DOHH2 (cell line): ENCODE data around the gene RCVRN.

ENCODE experiments used
- H3F3A ChIP-seq: fragments of 200-600 bp; sonication (generic), shearing (Covaris generic); 2 replicates; pipeline ENCODE4 v1.6.0; 2016; ENCODE audit warnings: antibody characterized with exemption, mild to moderate bottlenecking; ENCODE audit not compliant: control insufficient read depth, insufficient read depth
- H3K27ac ChIP-seq: fragments of 200-600 bp; sonication (generic); 2 replicates; pipeline ENCODE4 v1.5.1; 2014; ENCODE audit warnings: low read depth, mild to moderate bottlenecking, low read length, moderate library complexity
- H3K27me3 ChIP-seq: fragments of 200-600 bp; sonication (generic); 2 replicates; pipeline ENCODE4 v1.6.1; 2014; ENCODE audit warnings: mild to moderate bottlenecking, low read length, mixed read lengths; ENCODE audit not compliant: control insufficient read depth
- H3K36me3 ChIP-seq: fragments of 200-600 bp; sonication (generic); 2 replicates; pipeline ENCODE4 v1.6.1; 2014; ENCODE audit warnings: mild to moderate bottlenecking, low read length, moderate library complexity, mixed read lengths; ENCODE audit not compliant: control insufficient read depth
- H3K4me1 ChIP-seq: fragments of 200-600 bp; sonication (generic); 2 replicates; pipeline ENCODE4 v1.6.1; 2014; ENCODE audit warnings: mild to moderate bottlenecking, low read length, mixed read lengths; ENCODE audit not compliant: control insufficient read depth
- H3K4me2 ChIP-seq: fragments of 200-600 bp; sonication (generic); 2 replicates; pipeline ENCODE4 v1.6.0; 2014; ENCODE audit warnings: mild to moderate bottlenecking, low read length, moderate library complexity
- H3K4me3 ChIP-seq: fragments of 200-600 bp; sonication (generic); 2 replicates; pipeline ENCODE4 v1.5.1; 2014; ENCODE audit warnings: mild to moderate bottlenecking, low read length, mixed read lengths
- H3K79me2 ChIP-seq: fragments of 200-600 bp; sonication (generic); 2 replicates; pipeline ENCODE4 v1.6.1; 2014; ENCODE audit warnings: mild to moderate bottlenecking, low read length, mixed read lengths; ENCODE audit not compliant: control insufficient read depth
- H3K9me2 ChIP-seq: fragments of 200-600 bp; sonication (generic); replicated peaks from 2 replicates; pipeline ENCODE4 v1.6.1; 2014; ENCODE audit warnings: mild to moderate bottlenecking, low read length, mixed read lengths; ENCODE audit not compliant: control insufficient read depth
- H3K9me3 ChIP-seq: fragments of 200-600 bp; sonication (generic); 2 replicates; pipeline ENCODE4 v1.6.1; 2014; ENCODE audit warnings: antibody characterized with exemption, low read length, mixed read lengths; ENCODE audit not compliant: control insufficient read depth, insufficient read depth
- H4K20me1 ChIP-seq: fragments of 200-600 bp; sonication (generic); 2 replicates; pipeline ENCODE4 v1.6.0; 2014; ENCODE audit warnings: low read depth, mild to moderate bottlenecking, antibody characterized with exemption, low read length, moderate library complexity; ENCODE audit not compliant: control insufficient read depth, insufficient read depth
- EZH2phosphoT487 ChIP-seq: fragments of 200-600 bp; sonication (generic); IDR thresholded peaks from 2 replicates; pipeline ENCODE4 v1.6.1; 2017; ENCODE audit warnings: borderline replicate concordance, mild to moderate bottlenecking, antibody characterized with exemption, low read length, moderate library complexity, mixed read lengths
- TF ChIP-seq, protein P1 (sequence below): fragments of 200-600 bp; sonication (generic); IDR thresholded peaks from one replicate; pipeline ENCODE4 v1.5.1; 2014; ENCODE audit warnings: antibody characterized with exemption, mild to moderate bottlenecking, low read depth, low read length; ENCODE audit not compliant: poor library complexity, severe bottlenecking

RCVRN gene

DNA sequence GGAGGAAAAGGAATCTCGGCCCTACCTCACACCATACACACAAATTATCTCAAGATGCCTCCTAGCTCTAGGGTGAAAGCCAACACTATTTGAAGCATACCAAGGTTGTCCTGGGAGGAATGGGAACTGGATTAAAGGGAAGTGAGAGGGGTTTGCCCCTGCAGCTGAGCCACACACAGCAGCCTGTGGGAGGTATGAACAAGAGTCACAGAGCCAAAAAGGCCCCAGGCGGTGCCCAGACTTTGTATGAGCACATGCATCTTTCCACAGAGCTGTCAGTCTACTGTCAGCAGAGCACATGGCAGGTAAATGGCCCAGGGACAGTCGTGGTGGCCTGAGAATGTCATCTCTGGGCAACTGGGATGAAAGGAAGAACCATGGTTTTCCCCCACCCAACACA, 31.0 kb upstream of the RCVRN start:
- Histone ChIP-seq H3K4me3 (no peak overlapping the region), H3K9me3 (no peaks in the 10 kb centered on the region), H3K9me2 (no peaks in the 10 kb centered on the region), H4K20me1 (no peaks in the 10 kb centered on the region), H3K4me1 (no peaks in the 10 kb centered on the region), H3K79me2 (no peaks in the 10 kb centered on the region), H3K27me3 (no peaks in the 10 kb centered on the region), H3K27ac (no peak overlapping the region), H3K36me3 (no peaks in the 10 kb centered on the region), H3K4me2 (no peak overlapping the region), H3F3A (no peaks in the 10 kb centered on the region)
- no peak for TF ChIP-seq EZH2phosphoT487
- TF ChIP-seq, protein P1, sequence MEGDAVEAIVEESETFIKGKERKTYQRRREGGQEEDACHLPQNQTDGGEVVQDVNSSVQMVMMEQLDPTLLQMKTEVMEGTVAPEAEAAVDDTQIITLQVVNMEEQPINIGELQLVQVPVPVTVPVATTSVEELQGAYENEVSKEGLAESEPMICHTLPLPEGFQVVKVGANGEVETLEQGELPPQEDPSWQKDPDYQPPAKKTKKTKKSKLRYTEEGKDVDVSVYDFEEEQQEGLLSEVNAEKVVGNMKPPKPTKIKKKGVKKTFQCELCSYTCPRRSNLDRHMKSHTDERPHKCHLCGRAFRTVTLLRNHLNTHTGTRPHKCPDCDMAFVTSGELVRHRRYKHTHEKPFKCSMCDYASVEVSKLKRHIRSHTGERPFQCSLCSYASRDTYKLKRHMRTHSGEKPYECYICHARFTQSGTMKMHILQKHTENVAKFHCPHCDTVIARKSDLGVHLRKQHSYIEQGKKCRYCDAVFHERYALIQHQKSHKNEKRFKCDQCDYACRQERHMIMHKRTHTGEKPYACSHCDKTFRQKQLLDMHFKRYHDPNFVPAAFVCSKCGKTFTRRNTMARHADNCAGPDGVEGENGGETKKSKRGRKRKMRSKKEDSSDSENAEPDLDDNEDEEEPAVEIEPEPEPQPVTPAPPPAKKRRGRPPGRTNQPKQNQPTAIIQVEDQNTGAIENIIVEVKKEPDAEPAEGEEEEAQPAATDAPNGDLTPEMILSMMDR, result no peak

DNA sequence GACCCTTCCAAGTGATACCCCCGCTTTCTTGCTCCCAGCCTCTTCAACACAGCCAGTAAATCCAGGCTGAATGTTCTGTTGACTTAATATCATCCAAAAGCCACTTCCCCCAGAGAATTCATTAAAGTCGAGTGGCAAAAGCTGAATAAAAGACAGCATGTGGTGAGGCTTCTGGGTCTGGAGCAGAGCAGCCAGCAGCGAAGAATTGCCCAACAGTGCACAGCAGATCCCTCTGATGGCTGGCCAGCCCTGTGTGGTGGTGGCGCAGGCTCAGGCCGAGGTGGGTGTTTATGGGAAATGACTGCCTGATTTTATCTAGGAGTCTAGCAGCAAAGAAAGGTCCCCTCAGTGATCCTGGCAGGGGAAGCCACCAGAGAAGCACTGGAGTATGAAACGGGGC, 30.3 kb upstream of the RCVRN start:
- TF ChIP-seq, protein P1, result no peak
- TF ChIP-seq EZH2phosphoT487, result no peak

DNA sequence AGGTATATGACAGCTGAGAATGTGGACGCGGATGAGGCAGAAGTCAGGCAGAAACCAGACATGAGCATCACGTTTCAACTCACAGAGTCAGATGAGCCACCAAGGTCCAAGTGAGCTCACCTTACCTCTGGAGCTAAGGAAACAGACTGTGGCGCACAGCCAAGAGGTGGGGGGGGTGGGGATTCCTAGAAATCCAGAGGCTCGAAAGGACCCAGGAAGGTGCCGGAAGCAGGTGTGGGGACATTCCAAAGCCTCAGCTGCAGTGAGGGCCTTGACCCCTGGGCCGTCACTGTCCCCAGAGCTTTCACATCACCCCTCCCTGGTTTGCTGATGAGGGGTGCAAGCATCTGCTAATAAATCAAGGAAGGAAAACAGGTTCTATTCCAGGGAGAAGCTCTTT, 29.3 kb upstream of the RCVRN start:
- no peak overlapping the region for H3K4me2 ChIP-seq
- H3K9me3 ChIP-seq, result no peaks in the 10 kb centered on the region
- H3F3A ChIP-seq, result no peaks in the 10 kb centered on the region
- H3K79me2 ChIP-seq, result no peaks in the 10 kb centered on the region
- H3K4me3 ChIP-seq, result no peak overlapping the region
- H3K36me3 ChIP-seq, result no peaks in the 10 kb centered on the region
- no peak for TF ChIP-seq EZH2phosphoT487
- TF ChIP-seq, protein P1, result no peak
- H3K9me2 ChIP-seq, result no peaks in the 10 kb centered on the region
- no peaks in the 10 kb centered on the region for H4K20me1 ChIP-seq
- H3K27me3 ChIP-seq, result no peaks in the 10 kb centered on the region
- no peaks in the 10 kb centered on the region for H3K4me1 ChIP-seq
- no peak overlapping the region for H3K27ac ChIP-seq

More for the DNA sequence above, 30.3 kb upstream of the RCVRN start:
- Histone ChIP-seq H3K9me2 (no peaks in the 10 kb centered on the region), H3K27ac (no peak overlapping the region), H3K9me3 (no peaks in the 10 kb centered on the region), H4K20me1 (no peaks in the 10 kb centered on the region), H3F3A (no peaks in the 10 kb centered on the region), H3K4me3 (no peak overlapping the region), H3K27me3 (no peaks in the 10 kb centered on the region), H3K36me3 (no peaks in the 10 kb centered on the region), H3K4me2 (no peak overlapping the region), H3K4me1 (no peaks in the 10 kb centered on the region), H3K79me2 (no peaks in the 10 kb centered on the region)

DNA sequence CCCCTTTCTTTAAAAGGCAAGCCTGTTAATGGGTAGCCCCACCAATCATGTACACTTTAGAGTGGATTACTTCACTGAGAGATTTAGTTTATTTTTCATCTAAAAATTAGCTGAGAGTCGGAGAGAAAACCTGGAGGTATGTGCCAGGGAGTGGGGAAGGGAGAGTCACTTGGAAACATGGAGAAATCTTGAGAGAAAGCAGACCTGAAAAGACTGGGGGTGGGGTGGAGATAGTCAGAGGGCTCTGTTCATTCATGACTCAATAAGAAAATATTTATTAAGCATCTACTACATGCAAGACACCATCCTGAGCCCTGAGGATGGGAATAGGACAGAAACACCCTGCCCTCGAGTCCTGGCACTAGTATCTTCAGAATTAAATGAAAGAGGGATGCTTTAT, 27.4 kb upstream of the RCVRN start:
- no peaks in the 10 kb centered on the region for H3F3A ChIP-seq
- no peaks in the 10 kb centered on the region for H3K4me1 ChIP-seq
- TF ChIP-seq, protein P1, result no peak
- TF ChIP-seq EZH2phosphoT487, result no peak
- no peaks in the 10 kb centered on the region for H3K9me2 ChIP-seq
- no peaks in the 10 kb centered on the region for H3K79me2 ChIP-seq
- no peaks in the 10 kb centered on the region for H3K36me3 ChIP-seq
- no peak overlapping the region for H3K27ac ChIP-seq
- no peaks in the 10 kb centered on the region for H3K27me3 ChIP-seq
- H3K4me3 ChIP-seq, result no peak overlapping the region
- no peaks in the 10 kb centered on the region for H4K20me1 ChIP-seq
- H3K4me2 ChIP-seq, result no peak overlapping the region
- H3K9me3 ChIP-seq, result no peaks in the 10 kb centered on the region
